Suprapubic skin (tissue), 3 donors: ENCODE measurements around the gene NFIC.

Source experiments
- CTCF ChIP-seq, 2 donors: fragments of 200-600 bp in 1 of 2; fragments of 450-650 bp in 1 of 2; sonication (generic) in 1 of 2; IDR thresholded peaks; one replicate each; pipeline ENCODE4 v1.5.1; 2016 to 2019; ENCODE audit warnings: antibody characterized with exemption in 2 of 2, mild to moderate bottlenecking in 1 of 2, moderate library complexity in 1 of 2
- POLR2A ChIP-seq, 2 donors: fragments of 450-650 bp; IDR thresholded peaks; one replicate each; pipeline ENCODE4 v1.6.1; 2017; ENCODE audit warnings: antibody characterized with exemption in 2 of 2, mild to moderate bottlenecking in 2 of 2, moderate library complexity in 2 of 2

- TF ChIP-seq CTCF (IDR thresholded peaks at IDR 0.05): no peak
- no peak for TF ChIP-seq POLR2A (IDR thresholded peaks at IDR 0.05)
Observed at GRCh38 chr19:3441089-3441985, 75.0 kb downstream of the NFIC start.
